ENCODE results near the gene CDK6.

GRCh38 chr7:92837000-92837749, 802 bp upstream of the CDK6 start:
- TF ChIP-seq MYC (IDR thresholded peaks at IDR 0.05; ENCODE audit: low read depth, low read length), result no peak
- TF ChIP-seq, protein P1, sequence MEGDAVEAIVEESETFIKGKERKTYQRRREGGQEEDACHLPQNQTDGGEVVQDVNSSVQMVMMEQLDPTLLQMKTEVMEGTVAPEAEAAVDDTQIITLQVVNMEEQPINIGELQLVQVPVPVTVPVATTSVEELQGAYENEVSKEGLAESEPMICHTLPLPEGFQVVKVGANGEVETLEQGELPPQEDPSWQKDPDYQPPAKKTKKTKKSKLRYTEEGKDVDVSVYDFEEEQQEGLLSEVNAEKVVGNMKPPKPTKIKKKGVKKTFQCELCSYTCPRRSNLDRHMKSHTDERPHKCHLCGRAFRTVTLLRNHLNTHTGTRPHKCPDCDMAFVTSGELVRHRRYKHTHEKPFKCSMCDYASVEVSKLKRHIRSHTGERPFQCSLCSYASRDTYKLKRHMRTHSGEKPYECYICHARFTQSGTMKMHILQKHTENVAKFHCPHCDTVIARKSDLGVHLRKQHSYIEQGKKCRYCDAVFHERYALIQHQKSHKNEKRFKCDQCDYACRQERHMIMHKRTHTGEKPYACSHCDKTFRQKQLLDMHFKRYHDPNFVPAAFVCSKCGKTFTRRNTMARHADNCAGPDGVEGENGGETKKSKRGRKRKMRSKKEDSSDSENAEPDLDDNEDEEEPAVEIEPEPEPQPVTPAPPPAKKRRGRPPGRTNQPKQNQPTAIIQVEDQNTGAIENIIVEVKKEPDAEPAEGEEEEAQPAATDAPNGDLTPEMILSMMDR (IDR thresholded peaks at IDR 0.05; ENCODE audit: low read depth, low read length), result no peak
- TF ChIP-seq POLR2A (IDR thresholded peaks at IDR 0.05; ENCODE audit: extremely low read depth, insufficient read length), result no peak
- TF ChIP-seq, protein P2, sequence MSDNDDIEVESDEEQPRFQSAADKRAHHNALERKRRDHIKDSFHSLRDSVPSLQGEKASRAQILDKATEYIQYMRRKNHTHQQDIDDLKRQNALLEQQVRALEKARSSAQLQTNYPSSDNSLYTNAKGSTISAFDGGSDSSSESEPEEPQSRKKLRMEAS (IDR thresholded peaks at IDR 0.05; ENCODE audit: low read depth, low read length), result no peak

All from NB4 (cell line).